AG04449 (cell line): ENCODE results near the gene FDPS.

Experiments
- CTCF ChIA-PET: fragments of 350-600 bp; formaldehyde crosslinking; extraction: SDS; loops from one replicate; lab custom pipeline; 2021; ENCODE audit warnings: antibody characterized with exemption; lab: Yijun Ruan, JAX
- POLR2A ChIA-PET: fragments of 400-600, 350-600 bp; formaldehyde crosslinking; extraction: SDS; loops from one replicate; lab custom pipeline; 2020; ENCODE audit warnings: antibody characterized with exemption, inconsistent platforms; lab: Yijun Ruan, JAX
- DNase-seq: peaks from one replicate; pipeline ENCODE4 v3.0.0-alpha.2; 2010; ENCODE audit warnings: low read depth, low spot score
- H3K4me3 ChIP-seq: 2 replicates; pipeline ENCODE4 v1.5.1; 2011; ENCODE audit warnings: low read depth, mild to moderate bottlenecking, control low read depth, low read length
- TF ChIP-seq, protein P1 (sequence below): IDR thresholded peaks from one replicate; pipeline ENCODE4 v1.5.1; 2011; ENCODE audit warnings: mild to moderate bottlenecking, moderate library complexity, low read length, control low read depth, inconsistent platforms; ENCODE audit not compliant: insufficient read depth; ENCODE audit errors: missing control alignments

FDPS gene

DNA sequence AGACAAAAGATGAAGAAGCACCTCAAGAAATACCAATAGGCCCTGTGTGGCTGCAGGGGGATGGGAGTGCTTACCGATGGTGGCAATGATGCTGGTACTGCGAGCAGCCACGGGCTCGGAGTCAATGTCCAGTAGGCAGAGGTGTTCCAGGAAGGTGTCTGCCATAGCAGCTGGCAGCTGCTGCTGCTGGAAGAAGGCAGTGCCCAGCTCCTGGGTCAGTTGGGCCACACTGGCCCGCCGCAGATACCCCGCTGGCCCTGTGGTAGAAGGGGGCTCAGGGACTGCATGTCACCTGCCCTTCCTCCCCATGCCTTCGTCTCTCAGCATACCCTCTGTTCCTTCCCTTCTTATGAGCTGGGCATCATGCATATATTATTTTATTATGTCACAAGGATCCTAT, 8.6 kb upstream of the FDPS start:
- DNase-seq: no peak
- CTCF ChIA-PET: interaction anchor here (1.0 to 1.8 kb wide), 2 partner anchors 28 to 49 kb away, joined by 3 to 8 read pairs; no protein-coding TSS in a partner anchor
- H3K4me3 ChIP-seq: no peak overlapping the region
- POLR2A ChIA-PET: no interaction called here
- TF ChIP-seq, protein P1, sequence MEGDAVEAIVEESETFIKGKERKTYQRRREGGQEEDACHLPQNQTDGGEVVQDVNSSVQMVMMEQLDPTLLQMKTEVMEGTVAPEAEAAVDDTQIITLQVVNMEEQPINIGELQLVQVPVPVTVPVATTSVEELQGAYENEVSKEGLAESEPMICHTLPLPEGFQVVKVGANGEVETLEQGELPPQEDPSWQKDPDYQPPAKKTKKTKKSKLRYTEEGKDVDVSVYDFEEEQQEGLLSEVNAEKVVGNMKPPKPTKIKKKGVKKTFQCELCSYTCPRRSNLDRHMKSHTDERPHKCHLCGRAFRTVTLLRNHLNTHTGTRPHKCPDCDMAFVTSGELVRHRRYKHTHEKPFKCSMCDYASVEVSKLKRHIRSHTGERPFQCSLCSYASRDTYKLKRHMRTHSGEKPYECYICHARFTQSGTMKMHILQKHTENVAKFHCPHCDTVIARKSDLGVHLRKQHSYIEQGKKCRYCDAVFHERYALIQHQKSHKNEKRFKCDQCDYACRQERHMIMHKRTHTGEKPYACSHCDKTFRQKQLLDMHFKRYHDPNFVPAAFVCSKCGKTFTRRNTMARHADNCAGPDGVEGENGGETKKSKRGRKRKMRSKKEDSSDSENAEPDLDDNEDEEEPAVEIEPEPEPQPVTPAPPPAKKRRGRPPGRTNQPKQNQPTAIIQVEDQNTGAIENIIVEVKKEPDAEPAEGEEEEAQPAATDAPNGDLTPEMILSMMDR: no peak

DNA sequence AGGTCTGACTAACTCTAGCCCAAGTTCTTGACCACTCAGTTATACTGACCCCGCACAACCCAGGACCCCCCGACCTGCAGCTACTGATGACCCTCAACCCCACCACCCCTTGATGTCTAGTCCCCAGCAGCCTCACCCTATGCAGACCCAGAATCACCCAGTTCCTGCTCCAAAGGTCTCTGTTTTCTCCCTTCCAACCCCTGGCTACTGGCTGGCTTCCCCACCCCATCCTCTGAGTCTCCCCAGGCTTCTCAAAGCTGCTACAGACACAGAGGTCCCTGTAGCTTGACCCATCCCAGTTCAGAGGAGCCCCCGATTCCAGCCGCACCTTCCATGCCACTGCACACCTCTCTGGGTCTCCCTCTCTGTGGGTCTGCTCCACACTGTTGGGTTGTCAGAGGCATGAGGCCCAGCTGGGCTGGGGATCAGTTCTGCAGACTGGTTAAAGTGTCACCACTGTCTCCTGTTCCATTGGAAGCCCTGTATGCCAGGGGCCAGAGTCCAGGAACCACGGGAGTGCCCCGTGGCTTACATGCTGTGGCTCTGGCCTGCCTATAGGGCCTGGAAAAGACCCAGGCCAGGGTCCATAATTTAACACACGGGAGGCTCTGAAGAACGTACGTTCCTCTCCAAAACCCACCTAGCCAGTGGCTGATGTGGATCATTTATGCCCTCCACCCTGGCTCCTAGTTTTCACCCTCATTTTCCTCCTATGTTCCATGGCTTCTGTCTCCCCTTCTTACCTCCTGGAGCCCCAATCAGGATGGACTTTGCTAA, 7.9 kb upstream of the FDPS start:
- no peak for DNase-seq
- TF ChIP-seq, protein P1: no peak
- no peak overlapping the region for H3K4me3 ChIP-seq
- ChIA-PET CTCF (interaction anchor here (0.9 to 1.8 kb wide), 4 partner anchors 22 to 50 kb away, joined by 3 to 8 read pairs (median 4); no protein-coding TSS in a partner anchor), POLR2A (no interaction called here)

DNA sequence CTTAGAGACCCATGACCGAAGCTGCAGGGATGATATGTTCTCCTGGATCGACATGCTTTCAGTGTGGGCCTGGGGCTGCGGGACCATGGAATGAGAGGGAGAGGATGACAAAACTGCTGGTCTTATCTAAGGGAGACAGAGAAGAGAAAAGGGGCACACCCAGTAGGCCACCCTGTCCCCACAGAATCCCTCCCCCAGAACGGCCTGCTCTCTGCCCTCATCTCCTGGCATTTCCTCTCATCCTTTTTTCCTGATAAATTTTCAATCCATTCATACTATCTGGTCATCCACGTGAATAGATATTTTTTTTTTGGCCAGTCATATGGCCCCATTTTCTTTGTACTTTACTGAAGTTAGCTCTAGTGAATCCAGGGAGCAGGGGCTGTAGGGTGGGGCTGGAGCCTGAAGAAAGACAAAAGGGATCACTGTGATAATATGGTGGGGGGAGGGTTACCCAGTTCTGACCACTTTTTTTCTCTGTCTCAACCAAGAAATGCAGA, 7.3 kb upstream of the FDPS start, which contains the start of gene PKLR:
TSS of gene PKLR (minus strand) at position 97 of the 500 bp plus-strand sequence. CDS start at position 54, 43 bp downstream.
- ChIA-PET CTCF (interaction anchor here (0.9 to 1.5 kb wide), 2 partner anchors 22 to 50 kb away, joined by 3 to 6 read pairs; no protein-coding TSS in a partner anchor), POLR2A (no interaction called here)
- no peak within 1 kb of the TSS for H3K4me3 ChIP-seq
- TF ChIP-seq, protein P1: no peak
- DNase-seq: no peak

DNA sequence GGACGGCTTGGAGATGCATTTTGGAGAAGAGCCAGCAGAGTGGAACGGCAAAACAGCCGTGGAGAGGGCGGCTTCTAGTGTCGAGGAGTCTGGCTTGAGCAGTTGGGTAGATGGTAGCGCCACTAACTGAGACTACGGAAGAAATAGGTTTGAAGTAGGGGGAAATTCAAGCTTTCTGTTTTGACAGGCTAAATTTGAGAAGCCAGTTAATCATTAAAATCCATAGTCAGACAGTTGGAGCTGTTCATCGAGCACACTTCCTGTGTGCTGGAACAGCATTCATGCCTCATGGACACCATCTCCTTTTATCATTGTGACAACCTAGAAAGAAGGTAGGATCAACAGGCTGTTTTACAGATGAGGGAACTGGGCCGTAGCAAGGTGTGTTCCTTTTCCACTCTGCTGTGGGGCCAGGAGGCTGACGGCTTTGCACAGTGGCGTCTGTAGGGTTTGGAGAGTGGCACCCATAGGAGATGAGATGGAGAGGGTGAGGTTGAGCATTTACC, 4.1 kb upstream of the FDPS start:
- POLR2A ChIA-PET: no interaction called here
- TF ChIP-seq, protein P1: no peak
- DNase-seq: no peak
- CTCF ChIA-PET: interaction anchor here (1.0 to 5.6 kb wide), 4 partner anchors 18 to 54 kb away, joined by 3 to 101 read pairs (median 17); no protein-coding TSS in a partner anchor
- no peak overlapping the region for H3K4me3 ChIP-seq

DNA sequence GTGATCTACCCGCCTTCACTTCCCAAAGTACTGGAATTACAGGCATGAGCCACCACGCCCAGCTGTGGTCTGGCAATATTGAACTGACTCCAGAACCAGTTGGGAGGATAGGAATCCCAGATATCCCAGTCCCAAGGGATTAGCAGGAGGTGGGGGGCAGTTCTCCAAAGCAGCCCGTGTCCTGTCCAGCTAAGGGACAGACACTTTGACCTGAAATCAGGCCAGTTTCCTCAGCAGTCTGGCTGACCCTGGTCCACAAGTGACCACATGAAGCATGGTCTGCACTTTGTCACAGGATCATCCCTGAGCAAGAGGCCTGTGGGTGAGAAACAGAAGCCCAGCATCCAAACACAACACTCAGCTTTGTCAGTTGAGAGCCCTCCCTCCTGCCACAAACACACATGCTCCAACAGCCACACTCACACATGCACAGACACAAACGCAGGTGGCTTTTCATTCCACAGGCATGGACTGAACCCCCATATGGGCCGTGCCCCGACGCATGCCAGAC, 2.7 kb upstream of the FDPS start:
- DNase-seq: no peak
- ChIA-PET POLR2A (no interaction called here), CTCF (interaction anchor here (1.1 to 5.6 kb wide), 4 partner anchors 27 to 56 kb away, joined by 3 to 101 read pairs (median 26); partner anchors contain the start of genes ENTREP3 and HCN3)
- TF ChIP-seq, protein P1: no peak
- H3K4me3 ChIP-seq: no peak overlapping the region
